WTC11 (cell line): ENCODE data around the gene DGKK.

ENCODE experiments used
- CTCF ChIP-seq: fragments of 200-600 bp; IDR thresholded peaks from 2 replicates; pipeline ENCODE4 v1.8.0; 2022; ENCODE audit warnings: antibody characterized with exemption
- MAX ChIP-seq: sonication (generic); formaldehyde crosslinking; IDR thresholded peaks from 2 replicates; pipeline ENCODE4 v1.8.0; 2022; ENCODE audit warnings: mild to moderate bottlenecking, missing genetic modification reagents
- STAT6 ChIP-seq: sonication (generic); formaldehyde crosslinking; conservative IDR thresholded peaks from 2 replicates; pipeline ENCODE4 v1.8.1; 2023; ENCODE audit warnings: mild to moderate bottlenecking, low read depth, missing genetic modification reagents, moderate library complexity
- ZBTB43 ChIP-seq: sonication (generic); formaldehyde crosslinking; IDR thresholded peaks from 2 replicates; pipeline ENCODE4 v1.8.1; 2023; ENCODE audit warnings: mild to moderate bottlenecking, missing genetic modification reagents

- TF ChIP-seq CTCF: no peak
- TF ChIP-seq STAT6 (CRISPR knock-in tag): no peak
- TF ChIP-seq MAX (CRISPR knock-in tag): no peak
- no peak for TF ChIP-seq ZBTB43 (CRISPR knock-in tag)
Observed at GRCh38 chrX:50484662-50485061, 14.0 kb upstream of the DGKK start.
